ENCODE results near the gene LINC00632. TPM values are rescaled to one million over a fixed set of nuclear protein-coding genes. Genes with fewer than 3 reads are reported as not detected.

Gene LINC00632
- total RNA-seq, 4 donors from 2014 or later: 16.7 to 74.6 (median 32.6) TPM

- H3K4me3 ChIP-seq (replicated peaks in 1 of 3): peak overlapping the region in 1 of 3 donors; percentile 7
- 22 to 23% methylated on average over 6 of the region's 6 CpGs for WGBS, 2 donors
- H3K9me3 ChIP-seq: no peaks in the 10 kb centered on the region
- DNase-seq: no peak
- no peak overlapping the region for H3K27ac ChIP-seq
- H3K4me1 ChIP-seq: no peaks in the 10 kb centered on the region
- no peaks in the 10 kb centered on the region for H3K27me3 ChIP-seq
- intact Hi-C loops (cut with DNase I): no loop called here
- TF ChIP-seq POLR2A (IDR thresholded peaks at IDR 0.05): no peak
- TF ChIP-seq, protein P1, sequence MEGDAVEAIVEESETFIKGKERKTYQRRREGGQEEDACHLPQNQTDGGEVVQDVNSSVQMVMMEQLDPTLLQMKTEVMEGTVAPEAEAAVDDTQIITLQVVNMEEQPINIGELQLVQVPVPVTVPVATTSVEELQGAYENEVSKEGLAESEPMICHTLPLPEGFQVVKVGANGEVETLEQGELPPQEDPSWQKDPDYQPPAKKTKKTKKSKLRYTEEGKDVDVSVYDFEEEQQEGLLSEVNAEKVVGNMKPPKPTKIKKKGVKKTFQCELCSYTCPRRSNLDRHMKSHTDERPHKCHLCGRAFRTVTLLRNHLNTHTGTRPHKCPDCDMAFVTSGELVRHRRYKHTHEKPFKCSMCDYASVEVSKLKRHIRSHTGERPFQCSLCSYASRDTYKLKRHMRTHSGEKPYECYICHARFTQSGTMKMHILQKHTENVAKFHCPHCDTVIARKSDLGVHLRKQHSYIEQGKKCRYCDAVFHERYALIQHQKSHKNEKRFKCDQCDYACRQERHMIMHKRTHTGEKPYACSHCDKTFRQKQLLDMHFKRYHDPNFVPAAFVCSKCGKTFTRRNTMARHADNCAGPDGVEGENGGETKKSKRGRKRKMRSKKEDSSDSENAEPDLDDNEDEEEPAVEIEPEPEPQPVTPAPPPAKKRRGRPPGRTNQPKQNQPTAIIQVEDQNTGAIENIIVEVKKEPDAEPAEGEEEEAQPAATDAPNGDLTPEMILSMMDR (IDR thresholded peaks at IDR 0.05): no peak
- no peaks in the 10 kb centered on the region for H3K36me3 ChIP-seq
Observed at GRCh38 chrX:140713174-140713539, 3.6 kb downstream of the LINC00632 start.

DNA sequence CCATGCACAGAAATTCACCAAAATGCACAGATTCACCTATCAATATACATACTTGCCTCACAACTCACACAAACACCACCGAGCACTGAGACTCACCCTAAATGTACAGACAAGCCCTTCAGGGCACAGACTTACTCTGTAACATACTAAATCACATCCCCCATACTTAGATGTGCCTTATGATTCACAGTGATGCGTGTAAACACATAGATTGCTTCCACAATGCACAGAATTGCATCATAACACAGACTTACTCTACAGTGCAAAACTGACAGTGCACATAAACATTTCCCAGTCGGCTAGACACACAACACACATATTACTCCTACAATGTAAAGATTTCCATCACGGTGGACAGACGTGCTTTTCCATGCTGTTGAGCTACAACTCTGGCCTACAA lies 6.2 kb downstream of the LINC00632 start:
- H3K27me3 ChIP-seq: no peaks in the 10 kb centered on the region
- H3K4me1 ChIP-seq: no peaks in the 10 kb centered on the region
- 89 to 92% methylated on average over 5 of the region's 5 CpGs for WGBS, 2 donors
- intact Hi-C loops (cut with DNase I): no loop called here
- no peaks in the 10 kb centered on the region for H3K36me3 ChIP-seq
- H3K27ac ChIP-seq: no peak overlapping the region
- no peak for DNase-seq
- no peaks in the 10 kb centered on the region for H3K9me3 ChIP-seq
- TF ChIP-seq, protein P1 (IDR thresholded peaks at IDR 0.05): no peak
- TF ChIP-seq POLR2A (IDR thresholded peaks at IDR 0.05): no peak
- no peak overlapping the region for H3K4me3 ChIP-seq (replicated peaks in 1 of 3)

DNA sequence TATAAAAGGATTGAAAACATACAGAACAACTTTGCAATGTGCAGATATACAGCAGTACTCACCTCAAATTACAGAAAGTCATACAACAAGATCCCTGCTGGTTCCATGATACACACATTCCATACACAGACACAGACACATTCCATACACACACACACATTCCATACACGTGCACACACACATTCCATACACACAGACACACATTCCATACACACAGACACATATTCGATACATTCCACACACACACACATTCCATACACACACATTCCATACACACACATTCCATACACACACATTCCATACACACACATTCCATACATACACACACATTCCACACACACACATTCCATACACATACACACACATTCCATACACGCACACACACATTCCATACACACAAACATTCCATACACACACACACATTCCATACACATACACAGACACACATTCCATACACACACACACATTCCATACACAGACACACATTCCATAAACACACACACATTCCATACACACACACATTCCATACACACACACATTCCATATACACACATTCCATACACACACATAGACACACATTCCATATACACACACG lies 13.7 kb downstream of the LINC00632 start:
- Histone ChIP-seq H3K4me1 (no peaks in the 10 kb centered on the region), H3K27ac (no peak overlapping the region), H3K36me3 (no peaks in the 10 kb centered on the region), H3K27me3 (no peaks in the 10 kb centered on the region), H3K4me3 (replicated peaks in 1 of 3) (no peak overlapping the region), H3K9me3 (no peaks in the 10 kb centered on the region)
- intact Hi-C loops (cut with DNase I): no loop called here
- no peak for TF ChIP-seq POLR2A (IDR thresholded peaks at IDR 0.05)
- TF ChIP-seq, protein P1 (IDR thresholded peaks at IDR 0.05): no peak
- 76% methylated on average over 4 of the region's 4 CpGs for WGBS, 2 donors
- DNase-seq: no peak

DNA sequence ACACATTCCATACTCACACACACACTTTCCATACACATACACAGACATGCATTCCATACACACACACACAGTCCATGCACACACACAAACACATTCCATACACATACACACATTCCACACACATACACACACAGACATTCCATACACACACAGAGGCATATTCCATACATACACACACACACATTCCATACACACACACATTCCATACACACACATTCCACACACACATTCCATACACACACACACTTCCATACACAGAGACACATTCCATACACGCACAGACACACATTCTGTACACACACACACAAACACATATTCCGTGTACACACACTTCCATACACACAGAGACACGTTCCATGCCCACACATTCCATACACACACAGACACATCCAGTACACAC lies 14.8 kb downstream of the LINC00632 start:
- no peak overlapping the region for H3K27ac ChIP-seq
- TF ChIP-seq POLR2A (IDR thresholded peaks at IDR 0.05): no peak
- TF ChIP-seq, protein P1 (IDR thresholded peaks at IDR 0.05): no peak
- H3K4me3 ChIP-seq (replicated peaks in 1 of 3): no peak overlapping the region
- WGBS, 2 donors: 92 to 93% methylated on average over 3 of the region's 3 CpGs
- intact Hi-C loops (cut with DNase I): no loop called here
- no peaks in the 10 kb centered on the region for H3K27me3 ChIP-seq
- H3K4me1 ChIP-seq: no peaks in the 10 kb centered on the region
- DNase-seq: no peak
- no peaks in the 10 kb centered on the region for H3K9me3 ChIP-seq
- no peaks in the 10 kb centered on the region for H3K36me3 ChIP-seq

DNA sequence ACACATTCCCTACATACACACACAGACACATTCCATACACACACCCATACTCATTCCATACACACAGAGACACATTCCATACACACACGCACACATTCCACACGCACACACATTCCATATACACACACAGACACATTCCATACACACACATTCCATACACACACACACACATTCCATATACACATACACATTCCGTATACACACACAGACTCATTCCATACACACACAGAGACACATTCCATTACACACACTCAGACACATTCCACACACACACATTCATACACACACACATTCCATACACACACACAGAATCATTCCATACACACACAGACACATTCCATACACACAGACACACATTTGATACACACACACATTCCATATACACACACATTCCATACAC lies 15.2 kb downstream of the LINC00632 start:
- DNase-seq: no peak
- Histone ChIP-seq H3K4me3 (replicated peaks in 1 of 3) (no peak overlapping the region), H3K36me3 (no peaks in the 10 kb centered on the region), H3K9me3 (no peaks in the 10 kb centered on the region), H3K27ac (no peak overlapping the region), H3K4me1 (no peaks in the 10 kb centered on the region), H3K27me3 (no peaks in the 10 kb centered on the region)
- WGBS, 2 donors: 94 to 95% methylated on average over 3 of the region's 3 CpGs
- TF ChIP-seq, protein P1 (IDR thresholded peaks at IDR 0.05): no peak
- no peak for TF ChIP-seq POLR2A (IDR thresholded peaks at IDR 0.05)
- intact Hi-C loops (cut with DNase I): no loop called here

Measured in thyroid gland (tissue), 4 donors.